ENCODE results near the gene EYS. TPM values are rescaled to one million over a fixed set of nuclear protein-coding genes. Genes with fewer than 3 reads are reported as not detected.

Gene EYS
- total RNA-seq, 1 experiment from 2014 or later, result not detected

- Histone ChIP-seq H3K79me2 (ENCODE audit: insufficient read depth, low read length) (no peaks in the 10 kb centered on the region), H4K20me1 (ENCODE audit: insufficient read depth) (no peaks in the 10 kb centered on the region), H2AFZ (ENCODE audit: low read depth, low read length, poor library complexity, severe bottlenecking) (no peak overlapping the region), H3K27ac (ENCODE audit: low read depth, low read length) (no peak overlapping the region), H3K4me2 (ENCODE audit: low read length) (no peak overlapping the region), H3K36me3 (ENCODE audit: control insufficient read depth in 1 of 2, insufficient read depth in 2 of 2, low read length in 2 of 2) (no peaks in the 10 kb centered on the region), H3K9me3 (ENCODE audit: control insufficient read depth in 1 of 2, insufficient read depth in 1 of 2, low read depth in 1 of 2, low read length in 2 of 2) (no peaks in the 10 kb centered on the region), H3K4me3 (replicated peaks in 1 of 2; ENCODE audit: low read depth in 1 of 2, low read length in 2 of 2) (no peak overlapping the region), H3K27me3 (ENCODE audit: insufficient read depth, low read length) (no peaks in the 10 kb centered on the region), H3K9me2 (ENCODE audit: insufficient read depth) (no peaks in the 10 kb centered on the region), H3K9ac (ENCODE audit: low read length) (no peak overlapping the region), H3K4me1 (ENCODE audit: control insufficient read depth in 1 of 2, insufficient read depth in 2 of 2, low read length in 2 of 2) (no peaks in the 10 kb centered on the region)
- CTCF ChIA-PET, result interaction anchor here (1.2 kb wide), 1 partner anchor 14 kb away, joined by 5 read pairs; no protein-coding TSS in a partner anchor
- POLR2A ChIA-PET, result no interaction called here
- RAD21 ChIA-PET (ENCODE audit: low non-redundant PET in 1 of 2, low total read pairs in 2 of 2, uncharacterized antibody in 2 of 2, unreplicated experiment in 2 of 2), result no interaction called here
- TF ChIP-seq ZFX (IDR thresholded peaks at IDR 0.05) (no peak), MAX (IDR thresholded peaks at IDR 0.05) (no peak), SP1 (IDR thresholded peaks at IDR 0.05; ENCODE audit: low read depth) (no peak), TCF7L2 (IDR thresholded peaks at IDR 0.05; ENCODE audit: borderline replicate concordance, extremely low read depth, insufficient read depth, insufficient read length) (no peak), JUND (IDR thresholded peaks at IDR 0.05) (no peak), POLR2A (IDR thresholded peaks at IDR 0.05; ENCODE audit: borderline replicate concordance, extremely low read depth, insufficient read depth, insufficient read length) (no peak), CBX3 (IDR thresholded peaks at IDR 0.05; ENCODE audit: low read depth) (no peak), ELF1 (IDR thresholded peaks at IDR 0.05; ENCODE audit: borderline replicate concordance, low read depth) (no peak), YY1 (IDR thresholded peaks at IDR 0.05; ENCODE audit: extremely low read depth, insufficient replicate concordance, low read depth, low read length) (no peak), EGR1 (IDR thresholded peaks at IDR 0.05; ENCODE audit: low read depth) (no peak), EZH2 (IDR thresholded peaks at IDR 0.05) (no peak), FOSL1 (IDR thresholded peaks at IDR 0.05; ENCODE audit: low read depth) (no peak), ZBTB33 (IDR thresholded peaks at IDR 0.05; ENCODE audit: extremely low read depth, insufficient replicate concordance, low read length) (no peak), REST (IDR thresholded peaks at IDR 0.05; ENCODE audit: low read depth) (no peak), EZH2phosphoT487 (IDR thresholded peaks at IDR 0.05; ENCODE audit: borderline replicate concordance) (no peak), RAD21 (IDR thresholded peaks at IDR 0.05; ENCODE audit: low read depth) (no peak), SIN3A (IDR thresholded peaks at IDR 0.05; ENCODE audit: low read depth) (no peak), ATF3 (IDR thresholded peaks at IDR 0.05) (no peak), POLR2AphosphoS5 (IDR thresholded peaks at IDR 0.05; ENCODE audit: low read depth, low read length) (no peak)
- no peak for DNase-seq (ENCODE audit: low read depth, low spot score)
- no TSS peak for BruUV-seq (replicated peaks)
- no peak for ATAC-seq
- intact Hi-C loops (cut with micrococcal nuclease), result no loop called here
Observed at GRCh38 chr6:63750400-63750799, 1956.6 kb downstream of the EYS start.
